Endothelial cell of umbilical vein (primary cell): ENCODE measurements around the gene TIMM8B. TPM values are rescaled to one million over a fixed set of nuclear protein-coding genes. Genes with fewer than 3 reads are reported as not detected.

Source experiments
- BruUV-seq: library from RNA; stranded (reverse); fragments of 400-500 nt; replicated peaks from 2 replicates; lab custom pipeline; 2021; lab: Mats Ljungman, UMichigan
- CTCF ChIA-PET: fragments of 300-600, 350-600 bp; sonication (Branson Sonifier 250); formaldehyde crosslinking; loops from one replicate; lab custom pipeline; 2021; ENCODE audit warnings: antibody characterized with exemption, inconsistent platforms; lab: Charles Lee
- POLR2A ChIA-PET: fragments of 300-600, 350-600 bp; sonication (Branson Sonifier 250); formaldehyde crosslinking; loops from one replicate; lab custom pipeline; 2021; ENCODE audit warnings: antibody characterized with exemption, inconsistent platforms; lab: Charles Lee
- DNase-seq: peaks from one replicate; pipeline ENCODE4 v3.0.0-alpha.2; 2011; ENCODE audit warnings: low read depth, low spot score
- FAIRE-seq: peaks from 2 replicates; lab custom pipeline; 2011; peaks lifted over from hg19 to GRCh38; lab: Jason Lieb, UNC
- H2AFZ ChIP-seq: 2 replicates; pipeline ENCODE4 v1.6.0; 2012; ENCODE audit warnings: low read depth, low read length, control low read depth, inconsistent platforms
- H3K27ac ChIP-seq: 2 replicates; pipeline ENCODE4 v1.5.1; 2011; ENCODE audit warnings: low read depth, mild to moderate bottlenecking, control low read depth, low read length, moderate library complexity; ENCODE audit not compliant: insufficient read depth
- H3K27me3 ChIP-seq, 2 experiments: 2 replicates each; pipeline versions ENCODE4 v1.6.0 to v1.6.1; 2011; ENCODE audit warnings: low read length in 2 of 2, mixed read lengths in 1 of 2; ENCODE audit not compliant: control insufficient read depth in 2 of 2, insufficient read depth in 2 of 2
- H3K36me3 ChIP-seq, 2 experiments: 2 replicates in 1 of 2; 3 replicates in 1 of 2; pipeline ENCODE4 v1.5.1; 2011; ENCODE audit warnings: low read length in 2 of 2, mild to moderate bottlenecking in 1 of 2, moderate library complexity in 1 of 2; ENCODE audit not compliant: control insufficient read depth in 2 of 2, insufficient read depth in 2 of 2; ENCODE audit errors: extremely low read depth in 1 of 2
- H3K4me1 ChIP-seq: 3 replicates; pipeline ENCODE4 v1.5.1; 2011; ENCODE audit warnings: mild to moderate bottlenecking, low read length; ENCODE audit not compliant: control insufficient read depth, insufficient read depth; ENCODE audit errors: extremely low read depth
- H3K4me2 ChIP-seq: 2 replicates; pipeline ENCODE4 v1.6.1; 2011; ENCODE audit warnings: low read length, control low read depth, mixed read lengths; ENCODE audit not compliant: insufficient read depth
- H3K4me3 ChIP-seq, 3 experiments: fragments of 200-600 bp in 1 of 3; sonication (generic), shearing (Covaris generic) in 1 of 3; replicated peaks in 1 of 3; 2 replicates each; pipeline ENCODE4 v1.5.1; 2011 to 2016; ENCODE audit warnings: control low read depth in 3 of 3, low read length in 3 of 3, mild to moderate bottlenecking in 2 of 3, inconsistent platforms in 1 of 3, low read depth in 1 of 3, moderate library complexity in 1 of 3; ENCODE audit not compliant: insufficient read depth in 1 of 3
- H3K79me2 ChIP-seq: 2 replicates; pipeline ENCODE4 v1.6.0; 2012; ENCODE audit warnings: low read length, inconsistent platforms; ENCODE audit not compliant: control insufficient read depth, insufficient read depth
- H3K9ac ChIP-seq: replicated peaks from 2 replicates; pipeline ENCODE3; 2011; ENCODE audit warnings: low read length, control low read depth; ENCODE audit not compliant: insufficient read depth; ENCODE audit errors: extremely low read depth
- H3K9me1 ChIP-seq: replicated peaks from 3 replicates; pipeline ENCODE4 v1.6.0; 2011; ENCODE audit warnings: mild to moderate bottlenecking, low read length; ENCODE audit not compliant: control insufficient read depth, insufficient read depth; ENCODE audit errors: extremely low read depth
- H3K9me3 ChIP-seq: replicated peaks from 2 replicates; pipeline ENCODE4 v1.5.1; 2012; ENCODE audit warnings: low read length, inconsistent platforms; ENCODE audit not compliant: control insufficient read depth, insufficient read depth
- H4K20me1 ChIP-seq: replicated peaks from 2 replicates; pipeline ENCODE3; 2011; ENCODE audit warnings: mild to moderate bottlenecking, low read length; ENCODE audit not compliant: control insufficient read depth, insufficient read depth; ENCODE audit errors: extremely low read depth
- EZH2 ChIP-seq: IDR thresholded peaks from 2 replicates; pipeline ENCODE4 v1.6.1; 2012; ENCODE audit warnings: borderline replicate concordance, low read depth, mild to moderate bottlenecking, moderate library complexity, low read length, inconsistent platforms; ENCODE audit not compliant: severe bottlenecking
- GATA2 ChIP-seq: IDR thresholded peaks from 2 replicates; pipeline ENCODE4 v1.7.0; 2011; ENCODE audit warnings: low read depth, mild to moderate bottlenecking, moderate library complexity, mixed read lengths, low read length; ENCODE audit not compliant: insufficient read length, insufficient read depth
- JUN ChIP-seq: IDR thresholded peaks from 2 replicates; pipeline ENCODE4 v1.6.1; 2011; ENCODE audit warnings: borderline replicate concordance, low read depth; ENCODE audit not compliant: insufficient read length, insufficient read depth
- POLR2A ChIP-seq: IDR thresholded peaks from 2 replicates; pipeline ENCODE4 v1.6.1; 2012; ENCODE audit warnings: low read depth, mild to moderate bottlenecking, control low read depth, low read length
- POLR2AphosphoS5 ChIP-seq: IDR thresholded peaks from 2 replicates; pipeline ENCODE4 v1.6.1; 2012; ENCODE audit warnings: low read depth, mild to moderate bottlenecking, control low read depth, low read length, moderate library complexity; ENCODE audit not compliant: insufficient read depth
- dilution Hi-C: fragments of 300-500 bp; cut with MboI; formaldehyde crosslinking; loops from one replicate; pipeline ENCODE4 v1.15.0; 2019; ENCODE audit warnings: low sequenced_read_pairs; ENCODE audit not compliant: extremely low pct_ligation_motif_present
- intact Hi-C: fragments of 100-400 bp; cut with micrococcal nuclease; formaldehyde crosslinking; loops from one replicate; pipeline ENCODE4 v1.10.0; 2022
- polyA plus RNA-seq, 4 experiments: library from polyadenylated mRNA; depleted of rRNA in 3 of 4; stranded (reverse) in 3 of 4; unstranded in 1 of 4; fragments of >200 nt; gene quantifications; 2 replicates each; pipeline versions ENCODE4 v1.2.1 to v1.2.3, GENCODE V29; 2011 to 2012; ENCODE audit warnings: missing spikeins in 1 of 4
- total RNA-seq: library from RNA; stranded (reverse); gene quantifications from 2 replicates; pipeline ENCODE4 v1.2.3, GENCODE V29; 2021
- TF ChIP-seq, protein P1 (sequence below), 2 donors: IDR thresholded peaks; 1 replicate in 1 of 2; 2 replicates in 1 of 2; pipeline ENCODE4 v1.5.1; 2011; ENCODE audit warnings: low read length in 2 of 2, mild to moderate bottlenecking in 2 of 2, moderate library complexity in 2 of 2, control low read depth in 1 of 2, inconsistent platforms in 1 of 2, low read depth in 1 of 2; ENCODE audit not compliant: insufficient read depth in 1 of 2; ENCODE audit errors: extremely low read depth in 1 of 2

The TIMM8B gene
- total and polyA plus RNA-seq, 2 donors (not counting 3 experiments of a cell fraction or from before 2014, with no cell fraction given): 77.0 to 110 TPM

DNA sequence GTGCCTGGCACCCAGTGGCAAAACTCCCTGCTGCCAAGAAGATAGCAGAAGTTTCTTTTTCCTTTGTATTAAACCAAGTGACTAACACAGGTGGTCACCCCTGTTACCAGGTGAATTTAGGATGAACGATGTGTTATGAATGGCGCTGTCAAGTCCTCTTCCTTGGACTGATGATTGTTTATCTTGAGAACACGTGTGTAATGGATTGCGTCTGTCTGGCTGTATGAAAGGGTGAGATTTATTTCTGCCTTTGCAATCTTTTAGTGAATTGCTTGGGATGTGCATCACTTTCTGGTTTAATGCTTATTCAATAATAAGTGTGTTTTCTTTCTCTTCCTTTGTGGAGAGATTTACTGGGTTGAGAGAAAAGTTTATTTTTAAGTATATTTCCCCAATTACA, 36.6 kb upstream of the TIMM8B start:
- Histone ChIP-seq H3K4me2 (no peak overlapping the region), H3K9ac (no peak overlapping the region), H3K4me3 (no peak overlapping the region), H3K36me3 (no peaks in the 10 kb centered on the region), H3K79me2 (no peaks in the 10 kb centered on the region), H3K9me1 (no peaks in the 10 kb centered on the region), H3K27ac (no peak overlapping the region), H3K9me3 (no peaks in the 10 kb centered on the region), H3K4me1 (peaks cover 23% of the 10 kb centered on the region), H4K20me1 (no peaks in the 10 kb centered on the region), H2AFZ (no peak overlapping the region), H3K27me3 (no peaks in the 10 kb centered on the region)
- no peak for FAIRE-seq
- no peak for DNase-seq
- ChIA-PET POLR2A (interaction anchor here (0.6 kb wide), 1 partner anchor 295 kb away, joined by 3 read pairs; no protein-coding TSS in a partner anchor), CTCF (no interaction called here)
- TF ChIP-seq POLR2AphosphoS5 (no peak), POLR2A (no peak), JUN (no peak), EZH2 (no peak), GATA2 (no peak)
- TF ChIP-seq, protein P1, sequence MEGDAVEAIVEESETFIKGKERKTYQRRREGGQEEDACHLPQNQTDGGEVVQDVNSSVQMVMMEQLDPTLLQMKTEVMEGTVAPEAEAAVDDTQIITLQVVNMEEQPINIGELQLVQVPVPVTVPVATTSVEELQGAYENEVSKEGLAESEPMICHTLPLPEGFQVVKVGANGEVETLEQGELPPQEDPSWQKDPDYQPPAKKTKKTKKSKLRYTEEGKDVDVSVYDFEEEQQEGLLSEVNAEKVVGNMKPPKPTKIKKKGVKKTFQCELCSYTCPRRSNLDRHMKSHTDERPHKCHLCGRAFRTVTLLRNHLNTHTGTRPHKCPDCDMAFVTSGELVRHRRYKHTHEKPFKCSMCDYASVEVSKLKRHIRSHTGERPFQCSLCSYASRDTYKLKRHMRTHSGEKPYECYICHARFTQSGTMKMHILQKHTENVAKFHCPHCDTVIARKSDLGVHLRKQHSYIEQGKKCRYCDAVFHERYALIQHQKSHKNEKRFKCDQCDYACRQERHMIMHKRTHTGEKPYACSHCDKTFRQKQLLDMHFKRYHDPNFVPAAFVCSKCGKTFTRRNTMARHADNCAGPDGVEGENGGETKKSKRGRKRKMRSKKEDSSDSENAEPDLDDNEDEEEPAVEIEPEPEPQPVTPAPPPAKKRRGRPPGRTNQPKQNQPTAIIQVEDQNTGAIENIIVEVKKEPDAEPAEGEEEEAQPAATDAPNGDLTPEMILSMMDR (IDR thresholded peaks at IDR 0.05; ENCODE audit: extremely low read depth in 1 of 2, insufficient read depth in 1 of 2, low read depth in 1 of 2, low read length in 2 of 2): no peak
- intact Hi-C loops (no loop called here), dilution Hi-C loops (no loop called here)
- no TSS peak for BruUV-seq
